ENCODE measurements around the gene MYH11.

DNA sequence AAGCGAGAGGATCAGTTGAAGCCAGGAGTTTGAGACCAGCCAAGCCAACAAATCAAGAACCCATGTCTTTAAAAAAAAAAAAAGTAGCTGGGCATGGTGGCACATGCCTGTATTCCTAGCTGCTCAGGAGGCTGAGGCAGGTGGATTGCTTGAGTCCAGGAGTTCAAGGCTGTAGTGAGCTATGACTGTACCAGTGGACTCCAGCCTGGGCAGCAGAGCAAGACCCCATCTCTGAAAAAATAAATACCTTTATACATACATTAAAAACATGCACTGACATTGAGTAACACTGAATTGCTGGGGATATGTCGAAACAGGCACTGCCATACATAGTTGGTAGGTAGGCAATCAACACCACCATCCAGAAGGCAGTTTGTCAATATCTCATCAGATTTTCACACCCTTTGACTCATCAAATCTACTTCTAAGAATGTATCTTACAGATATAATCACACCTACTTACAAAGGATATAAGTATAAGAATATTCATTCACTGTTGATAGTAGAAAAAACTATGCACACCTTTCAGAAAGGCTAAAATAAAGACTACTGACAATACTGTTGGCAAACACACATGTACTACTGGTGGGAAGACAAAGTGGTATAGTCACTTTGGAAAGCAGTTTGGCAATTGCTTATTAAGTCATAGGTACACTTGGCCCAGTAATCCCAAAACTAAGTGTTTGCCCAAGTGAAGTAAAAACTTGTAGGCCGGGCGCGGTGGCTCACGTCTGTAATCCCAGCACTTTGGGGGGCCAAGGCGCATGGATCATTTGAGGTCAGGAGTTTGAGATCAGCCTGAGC is 37.9 kb upstream of the MYH11 start:
- TF ChIP-seq, protein P1, sequence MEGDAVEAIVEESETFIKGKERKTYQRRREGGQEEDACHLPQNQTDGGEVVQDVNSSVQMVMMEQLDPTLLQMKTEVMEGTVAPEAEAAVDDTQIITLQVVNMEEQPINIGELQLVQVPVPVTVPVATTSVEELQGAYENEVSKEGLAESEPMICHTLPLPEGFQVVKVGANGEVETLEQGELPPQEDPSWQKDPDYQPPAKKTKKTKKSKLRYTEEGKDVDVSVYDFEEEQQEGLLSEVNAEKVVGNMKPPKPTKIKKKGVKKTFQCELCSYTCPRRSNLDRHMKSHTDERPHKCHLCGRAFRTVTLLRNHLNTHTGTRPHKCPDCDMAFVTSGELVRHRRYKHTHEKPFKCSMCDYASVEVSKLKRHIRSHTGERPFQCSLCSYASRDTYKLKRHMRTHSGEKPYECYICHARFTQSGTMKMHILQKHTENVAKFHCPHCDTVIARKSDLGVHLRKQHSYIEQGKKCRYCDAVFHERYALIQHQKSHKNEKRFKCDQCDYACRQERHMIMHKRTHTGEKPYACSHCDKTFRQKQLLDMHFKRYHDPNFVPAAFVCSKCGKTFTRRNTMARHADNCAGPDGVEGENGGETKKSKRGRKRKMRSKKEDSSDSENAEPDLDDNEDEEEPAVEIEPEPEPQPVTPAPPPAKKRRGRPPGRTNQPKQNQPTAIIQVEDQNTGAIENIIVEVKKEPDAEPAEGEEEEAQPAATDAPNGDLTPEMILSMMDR (conservative IDR thresholded peaks at IDR 0.05; ENCODE audit: low read depth in 2 of 2), result no peak
- TF ChIP-seq ZNF331 (CRISPR knock-in tag; IDR thresholded peaks at IDR 0.05; ENCODE audit: low read depth), result no peak
